ENCODE measurements around the gene EWSR1. TPM values are rescaled to one million over a fixed set of nuclear protein-coding genes. Genes with fewer than 3 reads are reported as not detected.

The EWSR1 gene
- total RNA-seq, 4 donors from 2014 or later = 174 to 211 (median 188) TPM

- DNase-seq (ENCODE audit: low spot score in 2 of 2) = no peak
- Histone ChIP-seq H3K27me3 (no peaks in the 10 kb centered on the region), H3K27ac (no peak overlapping the region), H3K4me1 (no peaks in the 10 kb centered on the region), H3K4me3 (no peak overlapping the region), H3K36me3 (peaks cover 0 to 100% (median 47%) of the 10 kb centered on the region in 3 donors), H3K9me3 (no peaks in the 10 kb centered on the region)
- 91 to 93% methylated on average over 23 of the region's 23 CpGs for whole genome bisulfite sequencing, 2 donors
- no peak for TF ChIP-seq EP300 (IDR thresholded peaks at IDR 0.05)
- TF ChIP-seq CTCF (IDR thresholded peaks at IDR 0.05) = no peak
- TF ChIP-seq POLR2A (IDR thresholded peaks at IDR 0.05) = no peak
These were observed 71.5 kb downstream of the EWSR1 start for GRCh38 chr22:29339381-29340235.

- no peak overlapping the region for H3K27ac ChIP-seq
- peaks cover 0 to 100% (median 47%) of the 10 kb centered on the region in 3 donors for H3K36me3 ChIP-seq
- no peaks in the 10 kb centered on the region for H3K27me3 ChIP-seq
- no peaks in the 10 kb centered on the region for H3K9me3 ChIP-seq
- H3K4me1 ChIP-seq = no peaks in the 10 kb centered on the region
- TF ChIP-seq EP300 (IDR thresholded peaks at IDR 0.05) = no peak
- no peak for TF ChIP-seq CTCF (IDR thresholded peaks at IDR 0.05)
- no peak for TF ChIP-seq POLR2A (IDR thresholded peaks at IDR 0.05)
- no peak overlapping the region for H3K4me3 ChIP-seq
- DNase-seq (ENCODE audit: low spot score in 2 of 2) = no peak
- 85 to 92% methylated on average over 6 to 8 of the region's 8 CpGs for WGBS, 2 donors
These were observed 72.5 kb downstream of the EWSR1 start for GRCh38 chr22:29340566-29340965.

DNA sequence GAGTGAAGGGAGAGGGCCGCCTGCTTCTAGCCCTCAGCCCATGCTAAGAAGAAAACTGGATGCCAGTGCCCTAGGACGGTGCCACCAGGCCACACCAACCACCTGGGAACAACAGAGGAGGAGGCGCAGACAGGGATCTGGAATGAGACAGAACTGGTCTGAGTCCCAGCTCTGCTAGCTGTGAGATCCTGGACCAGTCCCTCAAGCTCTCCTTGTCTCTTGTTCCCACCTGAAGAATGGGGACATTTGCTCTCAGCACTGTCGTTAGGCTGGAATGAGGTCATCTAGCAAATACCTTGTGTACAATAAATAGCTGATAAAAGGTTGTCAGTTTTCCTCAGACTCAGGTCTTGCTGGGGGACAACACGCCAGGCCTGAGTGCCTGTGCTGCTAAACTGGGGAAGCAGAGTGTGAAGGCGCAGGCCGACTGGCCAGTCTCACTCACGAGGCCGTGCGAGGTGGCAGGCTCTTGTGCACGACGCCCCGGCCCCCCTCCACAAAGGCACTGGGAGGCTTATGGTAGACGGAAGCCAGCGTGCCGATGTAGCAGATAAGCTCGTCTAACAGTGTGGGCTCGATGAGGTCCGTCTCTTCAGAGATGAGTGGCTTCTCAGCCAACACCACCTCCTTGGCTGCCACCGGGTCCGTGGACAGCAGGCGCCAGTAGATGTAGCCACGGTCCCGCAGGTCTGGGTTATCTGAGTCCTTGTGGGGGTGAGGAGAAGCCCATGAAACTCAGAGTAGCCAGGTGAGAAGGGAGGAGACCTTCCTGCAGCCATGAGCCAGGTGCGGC lies 73.2 kb downstream of the EWSR1 start:
- H3K27ac ChIP-seq = no peak overlapping the region
- DNase-seq (ENCODE audit: low spot score in 2 of 2) = no peak
- TF ChIP-seq CTCF (IDR thresholded peaks at IDR 0.05) = no peak
- no peak for TF ChIP-seq POLR2A (IDR thresholded peaks at IDR 0.05)
- no peak for TF ChIP-seq EP300 (IDR thresholded peaks at IDR 0.05)
- peaks cover 0 to 100% (median 47%) of the 10 kb centered on the region in 3 donors for H3K36me3 ChIP-seq
- H3K27me3 ChIP-seq = no peaks in the 10 kb centered on the region
- no peak overlapping the region for H3K4me3 ChIP-seq
- no peaks in the 10 kb centered on the region for H3K9me3 ChIP-seq
- H3K4me1 ChIP-seq = no peaks in the 10 kb centered on the region
- WGBS, 2 donors = 90 to 93% methylated on average over 24 to 25 of the region's 25 CpGs

- no peak overlapping the region for H3K27ac ChIP-seq
- no peak overlapping the region for H3K4me3 ChIP-seq
- H3K36me3 ChIP-seq = peaks cover 0 to 100% (median 47%) of the 10 kb centered on the region in 3 donors
- no peaks in the 10 kb centered on the region for H3K9me3 ChIP-seq
- WGBS, 2 donors = 77 to 100% methylated on average over 1 to 2 of the region's 2 CpGs
- TF ChIP-seq CTCF (IDR thresholded peaks at IDR 0.05) (no peak), EP300 (IDR thresholded peaks at IDR 0.05) (no peak), POLR2A (IDR thresholded peaks at IDR 0.05) (no peak)
- DNase-seq (ENCODE audit: low spot score in 2 of 2) = no peak
- H3K4me1 ChIP-seq = no peaks in the 10 kb centered on the region
- H3K27me3 ChIP-seq = no peaks in the 10 kb centered on the region
These were observed 73.7 kb downstream of the EWSR1 start for GRCh38 chr22:29341849-29342127.

DNA sequence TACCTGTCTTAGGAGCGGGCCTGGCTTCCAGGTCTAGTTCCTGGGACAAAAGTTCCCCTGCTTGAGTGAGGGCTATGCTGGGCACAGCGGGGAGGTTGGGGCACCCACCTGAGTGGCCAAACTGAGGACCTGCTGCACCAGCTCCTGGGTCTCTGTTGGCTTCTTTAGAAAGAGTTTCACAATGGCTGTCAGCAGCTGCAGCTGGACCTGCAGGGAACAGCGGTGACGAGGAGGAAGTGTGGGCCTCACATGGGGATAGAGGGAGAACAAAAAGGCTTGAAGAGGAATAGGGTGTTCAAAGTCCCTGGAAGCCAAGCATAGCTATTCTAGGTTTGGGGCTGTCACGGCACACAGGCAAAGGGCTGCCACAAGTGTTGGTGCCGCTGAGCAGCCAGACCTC lies 74.1 kb downstream of the EWSR1 start:
- Histone ChIP-seq H3K36me3 (peaks cover 0 to 100% (median 47%) of the 10 kb centered on the region in 3 donors), H3K4me1 (no peaks in the 10 kb centered on the region), H3K9me3 (no peaks in the 10 kb centered on the region), H3K4me3 (no peak overlapping the region), H3K27me3 (no peaks in the 10 kb centered on the region), H3K27ac (no peak overlapping the region)
- WGBS, 2 donors = 89 to 95% methylated on average over 5 to 6 of the region's 6 CpGs
- TF ChIP-seq POLR2A (IDR thresholded peaks at IDR 0.05) = no peak
- no peak for TF ChIP-seq CTCF (IDR thresholded peaks at IDR 0.05)
- no peak for TF ChIP-seq EP300 (IDR thresholded peaks at IDR 0.05)
- DNase-seq (ENCODE audit: low spot score in 2 of 2) = no peak
